Putamen (tissue), 1 donor: Measurements from ENCODE around the gene KCNIP1.

ENCODE experiments used
- DNase-seq: peaks from one replicate; pipeline ENCODE4 v3.0.0-alpha.2; 2016; ENCODE audit warnings: low spot score

KCNIP1 gene

DNA sequence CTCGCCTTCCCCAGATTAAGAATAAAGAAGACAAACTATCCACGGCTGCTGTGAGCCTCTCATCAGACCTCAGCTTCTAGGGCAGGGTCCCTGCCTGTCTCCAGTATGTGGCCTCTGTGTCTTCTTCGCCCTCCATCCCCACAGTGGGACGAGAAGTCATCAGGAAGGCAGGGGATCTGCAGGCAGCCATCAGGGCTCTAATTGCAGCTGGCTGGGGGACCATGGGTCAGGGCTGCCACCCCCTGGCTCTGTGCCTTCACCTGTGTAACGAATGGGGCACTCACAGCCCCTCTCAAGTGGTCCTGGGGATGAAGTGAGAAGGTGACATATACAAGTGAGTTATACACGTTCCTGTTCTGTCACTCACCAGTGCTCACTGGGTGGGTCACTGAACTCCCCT is 139.8 kb downstream of the KCNIP1 start:
- DNase-seq, result no peak

DNA sequence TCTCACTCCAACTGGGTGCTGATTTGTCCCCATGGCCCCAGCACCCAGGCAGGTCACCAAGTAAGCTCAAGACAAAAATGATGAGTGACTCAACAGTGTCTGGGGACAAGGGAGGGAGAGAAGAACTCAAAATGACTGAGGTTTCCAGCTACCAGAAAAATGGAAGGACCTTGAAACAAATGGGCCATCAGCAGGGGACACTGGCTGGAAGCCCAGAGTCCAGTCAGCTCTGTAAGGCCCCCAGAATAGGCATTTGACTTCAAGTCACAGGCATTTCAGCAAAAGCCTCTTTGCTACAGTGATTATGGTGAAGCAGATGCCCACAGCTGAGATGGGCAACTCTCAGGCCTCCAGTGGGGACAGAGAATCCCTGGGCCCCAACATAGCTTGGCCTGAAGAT is 140.7 kb downstream of the KCNIP1 start:
- no peak for DNase-seq

DNA sequence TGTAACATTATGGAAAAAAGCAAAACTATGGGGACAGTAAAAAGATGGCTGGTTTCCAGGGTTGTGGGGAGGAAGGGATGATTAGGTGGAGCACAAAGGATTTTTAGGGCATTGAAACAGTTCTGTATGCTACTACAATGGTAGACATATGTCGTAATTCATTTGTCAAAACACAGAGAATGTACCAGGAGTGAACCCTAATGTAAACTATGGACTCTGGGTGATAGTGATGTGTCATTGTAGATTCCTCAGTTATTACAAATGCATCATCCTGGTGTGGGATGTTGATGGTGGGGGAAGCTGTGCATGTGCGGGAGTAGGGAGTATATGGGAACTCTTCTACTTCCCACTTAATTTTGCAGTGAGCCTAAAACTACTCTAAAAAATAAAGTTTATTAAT is 144.7 kb downstream of the KCNIP1 start:
- DNase-seq, result no peak

DNA sequence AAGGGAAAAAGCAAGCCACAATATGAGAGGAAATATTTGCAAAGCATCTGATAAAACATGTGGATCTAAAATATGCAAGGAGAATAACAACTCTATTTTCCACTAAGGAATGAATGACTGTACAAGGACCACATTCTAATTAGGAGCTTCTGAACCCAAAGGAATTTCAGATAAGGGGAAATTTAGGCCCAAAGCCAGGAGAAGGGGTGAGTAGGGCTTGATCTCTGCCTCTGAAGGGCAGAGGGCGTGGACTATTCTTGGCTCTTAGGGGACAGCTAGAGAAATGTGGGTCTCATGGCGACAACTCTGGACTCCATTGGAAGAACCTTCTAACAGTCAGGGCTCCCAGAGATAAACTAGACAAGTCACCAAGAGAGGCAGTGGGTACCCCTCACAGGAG is 147.0 kb downstream of the KCNIP1 start:
- DNase-seq, result no peak

DNA sequence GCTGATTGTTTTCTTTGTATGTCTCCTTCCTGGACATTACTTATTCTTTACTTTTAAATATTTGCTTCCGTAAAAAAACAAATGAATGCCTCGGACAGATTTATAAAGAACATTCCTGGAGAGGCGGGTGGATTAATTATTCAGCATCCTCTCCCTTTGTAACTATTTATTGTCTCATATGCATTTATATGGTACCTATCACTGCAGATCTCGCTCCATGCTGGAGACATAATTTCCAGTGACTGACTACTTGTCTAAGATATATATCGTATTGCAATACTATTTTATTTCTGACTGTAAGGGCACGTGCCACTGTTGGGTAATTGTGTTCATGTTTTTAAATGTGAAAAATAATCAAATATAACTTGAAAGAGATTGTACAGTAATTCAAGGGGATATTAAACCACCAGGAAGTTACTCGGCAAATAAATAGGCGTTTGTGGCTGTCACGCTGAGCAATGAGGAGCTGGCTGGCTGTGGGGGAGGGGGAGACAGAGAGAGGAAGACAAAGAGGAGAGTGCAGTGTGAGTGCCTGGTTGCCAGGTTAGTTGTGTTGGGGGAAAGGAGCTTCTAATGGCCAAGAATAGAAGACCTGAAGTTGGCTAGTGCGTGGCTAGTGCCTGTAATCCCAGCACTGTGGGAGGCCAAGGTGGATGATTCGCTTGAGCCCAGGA is 147.9 kb downstream of the KCNIP1 start:
- DNase-seq, result no peak

DNA sequence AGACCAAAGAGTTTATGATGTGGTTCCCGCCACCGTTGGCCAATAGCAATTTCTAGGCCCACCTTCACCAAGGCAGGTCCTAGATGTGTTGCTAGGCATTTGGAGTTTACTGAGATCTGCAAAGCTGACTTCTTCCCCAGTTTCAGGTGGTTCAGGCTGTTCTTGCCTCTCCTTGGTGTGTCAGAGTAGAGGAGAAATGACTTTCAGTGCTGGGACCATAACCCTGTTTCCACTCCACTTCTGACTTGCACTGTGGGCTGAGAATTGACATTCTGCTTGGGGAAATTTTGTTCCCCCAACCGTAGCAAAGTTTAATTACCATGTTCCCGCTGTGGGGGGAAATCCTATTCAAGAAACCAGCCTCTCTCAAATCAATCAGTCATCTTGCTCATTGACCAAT is 151.7 kb downstream of the KCNIP1 start:
- DNase-seq, result no peak

DNA sequence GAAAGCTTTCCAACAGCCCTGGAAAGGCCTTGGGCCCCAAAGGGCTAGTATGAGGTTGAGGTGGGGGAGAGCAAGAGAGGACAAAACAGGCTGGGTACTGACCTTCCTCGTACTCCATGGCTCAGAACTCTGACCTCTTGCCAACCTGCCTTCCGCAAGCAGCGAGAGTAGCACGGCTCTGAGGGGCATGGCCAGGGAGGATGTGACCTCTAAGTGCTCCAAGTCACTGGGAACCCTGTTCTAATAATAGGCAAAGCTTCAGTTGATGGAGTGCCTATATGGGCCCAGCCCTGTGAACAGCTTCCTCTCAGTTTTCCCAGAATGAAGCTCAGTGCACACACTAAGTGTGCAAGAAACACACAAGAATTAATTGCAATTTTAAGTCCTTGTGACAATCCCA is 152.1 kb downstream of the KCNIP1 start:
- DNase-seq, result no peak

DNA sequence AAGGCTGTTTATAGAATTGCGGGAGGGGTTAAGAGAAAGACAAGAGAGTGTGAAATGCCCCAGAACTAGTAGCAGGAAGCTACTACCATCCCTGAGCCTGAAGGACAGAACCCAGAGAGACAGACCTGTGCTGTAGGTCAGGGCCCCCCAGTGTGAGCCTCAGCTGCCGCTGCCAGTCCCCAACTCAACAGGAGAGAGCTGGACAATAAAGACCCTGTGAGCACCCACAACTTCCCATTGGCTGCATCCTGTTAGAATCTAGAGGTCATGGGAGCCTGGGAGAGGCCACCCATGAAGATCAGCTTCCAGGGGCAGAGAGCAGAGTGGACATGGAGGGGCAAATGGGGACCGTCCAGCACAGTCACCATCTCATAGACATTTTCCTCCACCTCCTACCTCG is 152.5 kb downstream of the KCNIP1 start:
- no peak for DNase-seq

DNA sequence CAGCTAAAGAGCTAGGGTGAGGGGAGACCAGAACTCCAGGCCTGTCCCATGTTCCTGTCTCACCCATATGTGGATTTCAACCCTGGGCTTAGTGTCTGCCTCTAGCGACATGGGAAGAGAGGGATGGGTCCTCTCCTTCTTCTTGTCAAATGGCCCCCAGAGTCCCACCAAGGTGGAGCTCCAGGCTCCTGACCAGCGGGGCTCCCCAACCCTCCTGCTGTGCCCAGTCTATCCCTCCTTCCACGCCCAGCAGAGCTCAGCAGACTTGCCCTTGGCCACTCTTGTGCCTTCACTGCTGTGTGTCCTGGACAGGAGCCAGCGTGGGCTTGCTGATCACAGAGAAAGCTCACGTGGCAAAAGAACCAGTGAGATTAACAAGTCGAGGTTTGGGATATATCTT is 156.7 kb downstream of the KCNIP1 start:
- no peak for DNase-seq

DNA sequence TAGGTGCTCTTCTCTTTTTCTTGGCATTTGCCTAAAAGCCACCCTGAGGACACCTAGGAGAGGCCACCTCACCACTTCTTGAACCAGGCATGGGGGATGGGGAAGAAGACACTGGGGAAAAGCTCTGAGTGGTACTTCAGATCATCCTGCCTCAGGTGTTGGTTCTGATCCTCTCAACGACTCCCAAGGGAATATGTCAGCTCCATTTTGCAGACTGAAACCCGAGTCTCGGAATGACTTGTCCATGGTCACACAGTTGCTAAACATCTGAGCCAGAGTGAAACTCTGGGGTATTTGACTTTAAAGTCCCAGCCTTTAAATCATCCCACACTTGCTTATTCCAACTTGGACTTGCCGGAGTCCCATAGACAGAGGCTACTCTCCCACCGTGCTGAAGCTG is 159.1 kb downstream of the KCNIP1 start:
- DNase-seq, result no peak

DNA sequence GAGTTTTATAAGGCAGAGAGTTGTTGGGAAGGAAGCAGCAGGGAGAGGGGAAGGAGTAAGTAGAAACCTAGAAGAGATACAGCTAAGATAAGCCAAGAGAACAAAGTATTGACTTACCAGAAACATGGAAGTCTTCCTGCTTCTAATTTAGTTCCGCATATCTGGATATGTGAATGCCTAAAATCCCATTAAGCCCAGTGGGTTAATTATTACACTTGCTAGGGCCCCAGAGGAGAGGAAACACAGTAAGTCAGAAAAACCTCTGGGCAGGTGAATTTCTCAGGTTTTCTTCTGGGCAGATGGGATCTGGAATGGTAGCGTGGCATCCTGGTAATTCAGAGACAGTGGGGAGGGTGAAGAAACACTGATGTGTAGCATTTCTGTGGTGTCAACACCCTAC is 175.0 kb downstream of the KCNIP1 start:
- DNase-seq, result no peak

DNA sequence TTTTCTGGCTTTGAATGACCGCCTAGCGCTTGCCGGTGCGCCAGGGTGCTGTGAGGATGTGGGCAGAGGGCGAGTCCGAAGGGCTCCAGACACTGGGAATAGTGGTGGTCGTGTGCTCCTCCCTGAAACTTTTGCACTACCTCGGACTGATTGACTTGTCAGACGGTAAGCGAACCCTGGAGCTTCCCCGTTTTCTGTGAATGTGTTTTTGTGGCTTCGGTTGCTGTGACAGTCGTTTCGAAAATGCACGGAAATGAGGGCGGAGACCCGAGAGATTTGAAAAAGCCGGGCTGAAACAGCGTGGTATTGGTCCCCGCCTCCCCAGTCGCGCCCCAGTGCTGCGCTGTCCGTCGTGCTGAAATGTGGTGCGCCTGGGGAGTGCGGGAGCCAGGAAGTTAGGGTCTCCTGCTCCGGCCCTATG is 177.2 kb downstream of the KCNIP1 start:
- DNase-seq, result no peak

DNA sequence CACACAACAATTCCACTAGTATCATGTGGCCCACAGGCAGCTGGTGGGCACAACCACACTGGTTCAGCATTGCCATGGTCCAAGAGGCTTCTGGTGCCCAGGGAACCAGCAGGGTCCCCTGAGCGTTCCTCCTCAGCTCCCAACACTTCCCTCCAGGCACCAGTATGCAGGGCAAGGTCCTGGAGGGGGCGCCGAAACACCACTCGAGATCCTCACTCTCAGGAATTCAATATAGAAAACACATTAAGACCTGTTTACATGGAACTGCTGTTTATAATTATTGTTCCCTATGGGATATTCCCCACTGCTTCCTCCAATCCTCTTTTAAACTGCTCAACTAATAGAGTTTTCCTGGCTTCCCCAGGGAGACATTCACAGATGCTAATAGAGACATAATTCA is 187.8 kb downstream of the KCNIP1 start:
- no peak for DNase-seq

DNA sequence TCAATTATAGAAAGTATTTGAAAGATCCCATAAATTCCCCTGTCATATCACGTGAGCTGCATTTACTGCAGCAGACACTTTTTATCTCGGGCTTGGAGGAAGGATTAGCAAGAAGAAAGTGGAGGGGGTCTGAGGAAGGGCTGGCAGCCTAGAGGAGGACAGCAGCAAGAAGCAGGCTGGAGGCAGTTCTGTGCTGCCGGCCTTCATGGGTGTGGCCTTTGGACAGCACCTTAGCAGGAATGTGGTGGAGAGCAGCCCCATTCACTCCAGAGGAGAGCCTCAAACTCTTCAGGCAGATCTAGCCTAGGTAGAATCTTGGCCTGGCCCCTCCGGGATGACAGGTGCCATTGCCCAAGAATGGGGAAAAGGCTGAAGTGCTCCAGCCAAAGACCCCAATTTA is 189.9 kb downstream of the KCNIP1 start:
- DNase-seq, result no peak

DNA sequence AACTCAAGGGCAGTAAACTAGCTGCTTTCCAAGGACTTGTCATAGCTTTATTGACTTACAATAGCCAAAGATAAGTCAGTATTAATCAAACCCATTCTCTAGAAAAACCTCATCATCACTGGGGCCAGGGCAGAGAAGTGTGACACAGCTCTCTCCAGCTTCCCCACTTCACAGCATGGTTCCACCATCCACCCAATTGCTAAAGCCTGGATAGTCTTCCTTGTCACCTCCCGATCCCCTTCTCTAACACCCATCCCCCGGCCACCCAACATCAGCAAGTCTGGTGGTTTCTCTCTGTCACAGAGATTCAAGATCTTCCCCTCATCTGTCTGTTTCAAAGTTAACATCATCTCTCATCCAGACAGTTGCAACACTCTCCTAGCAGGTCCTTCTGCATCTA is 191.1 kb downstream of the KCNIP1 start:
- DNase-seq, result no peak

DNA sequence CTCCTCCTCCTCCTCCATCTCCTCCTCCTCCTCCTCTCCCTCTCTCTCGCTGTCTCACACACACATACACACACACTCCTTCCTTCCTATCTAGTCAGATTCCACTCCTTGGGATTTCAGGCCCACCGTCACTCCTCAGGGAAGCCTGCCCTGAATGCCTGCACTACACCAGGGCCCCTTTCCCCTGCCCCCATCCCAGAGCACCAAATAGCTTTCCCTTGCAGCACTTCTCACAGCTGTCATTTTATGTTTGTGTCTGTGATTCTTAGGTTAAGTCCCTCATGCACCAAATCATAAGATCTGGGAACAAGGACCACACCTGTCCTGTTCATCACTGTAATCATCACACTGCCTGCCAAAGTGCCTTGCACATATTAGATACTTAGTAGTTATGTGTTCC is 193.2 kb downstream of the KCNIP1 start:
- no peak for DNase-seq

DNA sequence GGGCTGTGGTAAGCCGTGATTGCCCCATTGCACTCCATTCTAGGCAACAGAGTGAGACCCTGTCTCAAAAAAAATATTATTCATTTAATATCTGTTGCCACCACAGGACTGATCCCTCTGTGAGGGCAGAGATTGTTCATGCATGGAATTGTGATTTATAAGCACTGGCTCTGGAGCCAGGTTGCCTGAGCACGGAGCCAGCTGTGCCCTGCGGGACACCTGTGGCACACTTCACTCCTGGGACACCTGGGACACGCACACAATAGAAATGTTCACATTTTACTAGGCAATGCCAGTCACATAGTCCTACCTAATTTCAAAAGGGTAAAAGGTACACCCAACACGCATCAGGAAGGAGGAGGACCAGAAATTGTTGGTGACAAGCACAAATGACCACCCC is 196.7 kb downstream of the KCNIP1 start:
- DNase-seq, result no peak

DNA sequence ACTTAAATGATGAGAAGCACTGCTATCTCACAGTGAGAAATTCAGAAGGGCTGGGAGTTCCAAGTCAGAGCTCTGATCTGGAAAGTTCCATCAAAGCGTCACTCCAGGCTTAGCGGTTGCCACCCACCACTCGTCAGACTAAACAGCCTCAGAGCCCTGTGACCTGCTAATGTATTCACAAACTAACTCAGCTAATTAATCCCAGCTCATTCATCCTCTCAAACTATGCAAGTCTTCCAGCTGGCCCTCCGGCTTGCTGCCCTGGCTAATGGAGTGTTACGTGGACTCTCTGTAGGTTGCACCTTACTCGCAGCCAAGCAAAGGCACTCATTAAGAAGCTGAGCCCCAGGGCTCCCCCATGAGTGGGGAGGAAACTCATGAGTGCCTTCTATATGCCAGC is 197.5 kb downstream of the KCNIP1 start:
- peak; percentile 3 for DNase-seq

DNA sequence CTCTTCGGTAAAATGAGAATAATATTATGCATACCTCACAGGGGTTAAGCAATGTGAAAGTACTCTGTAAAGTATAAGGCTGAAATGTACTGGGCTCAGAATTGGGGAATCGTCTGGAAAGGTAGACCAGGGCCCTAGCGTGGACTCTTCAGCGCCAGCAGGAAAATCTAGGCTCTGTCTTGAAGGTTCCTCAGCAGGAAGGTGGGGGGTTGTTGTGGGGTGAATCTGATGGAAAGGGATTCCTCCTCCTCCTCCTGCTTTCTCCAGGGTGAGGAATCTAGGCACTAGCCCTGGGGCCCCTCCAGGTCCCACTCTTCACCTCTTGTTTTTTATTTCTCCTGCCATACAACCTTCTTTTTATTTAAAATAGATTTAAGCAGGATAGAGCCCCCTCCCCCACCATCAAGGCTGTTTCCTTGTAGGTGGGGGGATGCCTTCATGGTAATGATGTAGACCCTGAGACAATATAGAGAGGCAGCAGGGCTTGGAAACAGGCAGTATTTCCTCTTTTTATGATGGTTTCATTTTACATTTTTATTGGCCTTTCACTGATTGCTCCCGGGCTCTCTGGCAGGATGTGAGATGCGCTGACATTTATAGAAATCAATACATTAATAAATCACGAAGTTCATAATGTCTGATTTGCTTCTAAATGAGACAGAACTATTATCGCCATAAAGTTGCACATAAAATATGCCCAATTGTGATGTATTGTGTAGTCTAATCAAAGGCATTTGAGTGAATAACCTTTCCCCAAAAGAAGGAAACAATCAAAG is 200.8 kb downstream of the KCNIP1 start:
- no peak for DNase-seq

DNA sequence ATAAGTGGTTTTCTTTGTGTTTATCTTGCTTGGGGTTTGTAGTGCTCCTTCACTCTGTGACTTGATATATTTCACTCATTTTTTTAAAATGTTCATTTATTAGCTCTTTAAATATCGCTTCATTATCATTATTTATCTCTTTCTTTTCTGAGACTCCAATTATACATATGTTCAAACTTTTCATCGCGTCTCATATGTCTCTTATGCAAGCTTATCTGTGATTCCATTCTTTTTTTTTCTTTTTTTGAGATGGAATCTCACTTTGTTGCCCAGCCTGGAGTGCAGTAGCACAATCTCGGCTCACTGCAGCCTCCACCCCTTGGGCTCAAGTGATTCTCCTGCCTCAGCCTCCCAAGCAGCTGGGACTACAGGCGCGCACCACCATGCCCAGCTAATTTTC is 205.8 kb downstream of the KCNIP1 start:
- DNase-seq, result no peak

DNA sequence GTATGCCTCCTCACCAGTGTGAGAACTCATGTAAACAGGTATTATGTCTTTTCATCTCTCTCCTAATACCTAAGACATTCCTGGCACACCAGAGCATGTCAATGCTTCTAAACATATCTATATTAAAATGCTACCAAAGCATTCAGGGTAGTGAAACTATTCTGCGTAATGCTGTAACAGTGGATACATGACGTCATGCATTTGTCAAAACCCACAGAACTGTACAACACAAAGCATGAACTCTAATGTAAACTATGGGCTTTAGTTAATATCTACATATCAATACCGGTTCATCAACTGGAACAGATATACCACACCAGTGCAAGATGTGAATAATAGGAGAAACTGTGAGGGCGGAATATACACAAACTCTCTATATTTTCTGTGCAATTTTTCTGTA is 207.5 kb downstream of the KCNIP1 start:
- DNase-seq, result no peak

DNA sequence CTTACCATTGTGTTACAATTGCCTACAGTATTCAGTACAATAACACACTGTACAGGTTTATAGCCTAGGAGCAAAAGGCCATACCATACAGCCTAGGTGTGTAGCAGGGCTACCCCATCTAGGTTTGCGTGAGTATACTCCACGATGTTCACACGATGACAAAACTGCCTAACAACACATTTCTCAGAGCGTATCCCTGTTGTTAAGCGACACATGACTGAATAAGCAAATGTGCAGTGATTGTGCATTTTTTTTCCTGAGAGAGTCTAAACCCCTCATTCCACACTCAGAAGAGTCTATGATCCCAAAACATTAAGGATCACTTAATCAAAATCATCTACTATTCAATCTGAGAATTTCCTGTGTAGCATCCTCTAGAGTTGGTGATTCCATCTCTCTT is 211.3 kb downstream of the KCNIP1 start:
- no peak for DNase-seq

DNA sequence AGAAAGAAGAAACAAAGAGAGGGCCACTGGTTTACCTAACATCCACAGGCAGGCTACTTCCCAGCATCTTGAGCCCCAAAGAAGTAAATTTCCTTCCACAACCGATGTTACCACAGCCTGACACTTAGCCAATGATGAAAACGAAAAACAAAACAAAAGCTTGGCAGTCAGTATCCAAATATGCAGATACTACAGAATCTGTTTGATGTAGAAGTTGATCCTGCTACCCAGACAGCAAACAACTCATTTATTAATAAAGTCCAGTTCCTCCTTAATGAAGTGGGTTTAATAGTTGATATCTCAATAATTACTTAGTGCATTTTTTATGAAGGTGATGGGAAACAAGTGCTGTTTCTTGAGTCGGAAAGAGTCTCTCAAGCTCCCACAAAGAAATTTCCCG is 212.6 kb downstream of the KCNIP1 start:
- DNase-seq, result no peak

DNA sequence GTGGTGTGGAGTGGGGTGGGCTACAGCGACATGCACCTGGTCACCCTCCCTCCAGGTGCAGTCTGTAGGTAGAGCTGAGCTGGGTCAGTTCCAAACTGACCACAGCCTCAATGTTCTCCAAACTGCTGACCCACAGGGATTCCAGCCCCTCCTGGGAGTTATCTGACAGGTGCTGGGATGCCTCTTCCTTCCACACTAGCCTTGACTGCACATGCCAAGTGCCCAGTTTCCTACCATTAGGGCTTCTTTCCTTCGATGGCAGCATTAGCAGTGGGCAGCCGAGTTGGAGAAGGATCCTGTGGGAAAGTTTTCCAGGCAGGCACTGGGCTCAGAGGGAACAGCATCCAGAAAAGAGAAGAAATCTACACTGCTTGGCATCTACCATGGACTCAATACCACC is 215.7 kb downstream of the KCNIP1 start:
- DNase-seq, result no peak
